Measurements from ENCODE around the gene POLE.

POLE gene

GRCh38 chr12:132637811-132638210 is 49.3 kb downstream of the POLE start:
- Histone ChIP-seq H3K4me1 (ENCODE audit: insufficient read depth, low read length, poor library complexity, severe bottlenecking) (peaks cover 87% of the 10 kb centered on the region), H3K27me3 (ENCODE audit: insufficient read depth, low read length, poor library complexity, severe bottlenecking) (no peaks in the 10 kb centered on the region), H3K79me2 (ENCODE audit: insufficient read depth, low read length) (peaks cover 14% of the 10 kb centered on the region; the same call in 1 of the 2 replicates), H2AFZ (ENCODE audit: low read length) (no peak overlapping the region), H3K4me3 (ENCODE audit: low read length, poor library complexity, severe bottlenecking) (no peak overlapping the region), H3K9ac (ENCODE audit: low read depth, low read length, poor library complexity, severe bottlenecking) (no peak overlapping the region), H3F3A (ENCODE audit: low read depth) (no peaks in the 10 kb centered on the region; the same call in 1 of the 2 replicates), H3K9me2 (replicated peaks; ENCODE audit: low read depth, low read length) (no peaks in the 10 kb centered on the region), H3K4me2 (ENCODE audit: low read depth, low read length, poor library complexity, severe bottlenecking) (peak overlapping the region; percentile 64), H3K9me3 (ENCODE audit: insufficient read depth, low read depth, low read length) (no peaks in the 10 kb centered on the region), H3K36me3 (ENCODE audit: insufficient read depth, low read length) (peaks cover 56% of the 10 kb centered on the region; the same call in 1 of the 2 replicates), H4K20me1 (ENCODE audit: insufficient read depth, low read length, poor library complexity, severe bottlenecking) (no peaks in the 10 kb centered on the region)
- TF ChIP-seq, protein P1, sequence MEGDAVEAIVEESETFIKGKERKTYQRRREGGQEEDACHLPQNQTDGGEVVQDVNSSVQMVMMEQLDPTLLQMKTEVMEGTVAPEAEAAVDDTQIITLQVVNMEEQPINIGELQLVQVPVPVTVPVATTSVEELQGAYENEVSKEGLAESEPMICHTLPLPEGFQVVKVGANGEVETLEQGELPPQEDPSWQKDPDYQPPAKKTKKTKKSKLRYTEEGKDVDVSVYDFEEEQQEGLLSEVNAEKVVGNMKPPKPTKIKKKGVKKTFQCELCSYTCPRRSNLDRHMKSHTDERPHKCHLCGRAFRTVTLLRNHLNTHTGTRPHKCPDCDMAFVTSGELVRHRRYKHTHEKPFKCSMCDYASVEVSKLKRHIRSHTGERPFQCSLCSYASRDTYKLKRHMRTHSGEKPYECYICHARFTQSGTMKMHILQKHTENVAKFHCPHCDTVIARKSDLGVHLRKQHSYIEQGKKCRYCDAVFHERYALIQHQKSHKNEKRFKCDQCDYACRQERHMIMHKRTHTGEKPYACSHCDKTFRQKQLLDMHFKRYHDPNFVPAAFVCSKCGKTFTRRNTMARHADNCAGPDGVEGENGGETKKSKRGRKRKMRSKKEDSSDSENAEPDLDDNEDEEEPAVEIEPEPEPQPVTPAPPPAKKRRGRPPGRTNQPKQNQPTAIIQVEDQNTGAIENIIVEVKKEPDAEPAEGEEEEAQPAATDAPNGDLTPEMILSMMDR (conservative IDR thresholded peaks at IDR 0.05; ENCODE audit: low read length) = no peak
- TF ChIP-seq EZH2phosphoT487 (IDR thresholded peaks at IDR 0.05; ENCODE audit: borderline replicate concordance) = no peak

- Histone ChIP-seq H4K20me1 (ENCODE audit: insufficient read depth, low read length, poor library complexity, severe bottlenecking) (no peaks in the 10 kb centered on the region), H3K9ac (ENCODE audit: low read depth, low read length, poor library complexity, severe bottlenecking) (peak overlapping the region; percentile 67), H3K4me3 (ENCODE audit: low read length, poor library complexity, severe bottlenecking) (peak overlapping the region; percentile 40), H3K27me3 (ENCODE audit: insufficient read depth, low read length, poor library complexity, severe bottlenecking) (no peaks in the 10 kb centered on the region), H3K4me2 (ENCODE audit: low read depth, low read length, poor library complexity, severe bottlenecking) (peak overlapping the region; percentile 64), H3K9me2 (replicated peaks; ENCODE audit: low read depth, low read length) (no peaks in the 10 kb centered on the region), H3K9me3 (ENCODE audit: insufficient read depth, low read depth, low read length) (no peaks in the 10 kb centered on the region), H3K4me1 (ENCODE audit: insufficient read depth, low read length, poor library complexity, severe bottlenecking) (peaks cover 66% of the 10 kb centered on the region), H3K79me2 (ENCODE audit: insufficient read depth, low read length) (peaks cover 14% of the 10 kb centered on the region; the same call in 1 of the 2 replicates), H3K36me3 (ENCODE audit: insufficient read depth, low read length) (peaks cover 65% of the 10 kb centered on the region; the same call in 1 of the 2 replicates), H3F3A (ENCODE audit: low read depth) (no peaks in the 10 kb centered on the region; the same call in 1 of the 2 replicates), H2AFZ (ENCODE audit: low read length) (no peak overlapping the region)
- TF ChIP-seq, protein P1 (conservative IDR thresholded peaks at IDR 0.05; ENCODE audit: low read length) = no peak
- no peak for TF ChIP-seq EZH2phosphoT487 (IDR thresholded peaks at IDR 0.05; ENCODE audit: borderline replicate concordance)
Measured at GRCh38 chr12:132635076-132635955, 51.8 kb downstream of the POLE start.

DNA sequence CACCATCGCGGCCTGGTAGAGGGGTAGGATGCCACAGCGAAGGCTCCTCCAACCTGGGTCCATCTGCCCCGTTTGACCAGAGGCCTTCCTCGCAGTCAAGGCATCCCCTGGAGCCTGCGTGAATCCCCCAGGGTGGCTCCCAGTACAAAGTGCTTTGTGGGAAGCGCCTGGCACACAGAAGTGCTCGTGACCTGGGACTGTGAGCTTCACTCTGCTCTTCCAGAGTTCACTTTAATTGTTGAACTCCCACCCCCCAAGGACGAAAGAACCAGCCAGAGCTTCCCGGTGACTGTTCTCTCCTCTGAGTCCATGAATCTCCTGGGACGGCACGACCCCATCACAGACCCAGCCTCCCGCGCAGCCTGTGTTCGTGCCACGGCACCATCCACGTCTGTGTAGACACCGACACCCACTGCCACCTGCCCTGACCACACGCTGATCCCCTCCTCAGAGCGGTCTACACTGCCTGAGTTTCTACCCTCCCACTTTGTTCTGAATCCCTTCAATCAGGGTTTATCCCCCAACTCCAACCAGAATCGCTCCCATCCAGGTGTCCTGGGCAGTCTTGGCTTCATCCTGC is 52.6 kb downstream of the POLE start:
- TF ChIP-seq, protein P1 (conservative IDR thresholded peaks at IDR 0.05; ENCODE audit: low read length) = no peak
- TF ChIP-seq EZH2phosphoT487 (IDR thresholded peaks at IDR 0.05; ENCODE audit: borderline replicate concordance) = no peak
- H3K9me2 ChIP-seq (replicated peaks; ENCODE audit: low read depth, low read length) = no peaks in the 10 kb centered on the region
- H3K4me2 ChIP-seq (ENCODE audit: low read depth, low read length, poor library complexity, severe bottlenecking) = peak overlapping the region; percentile 28
- peaks cover 14% of the 10 kb centered on the region; the same call in 1 of the 2 replicates for H3K79me2 ChIP-seq (ENCODE audit: insufficient read depth, low read length)
- H3K9ac ChIP-seq (ENCODE audit: low read depth, low read length, poor library complexity, severe bottlenecking) = peak overlapping the region; percentile 67
- peaks cover 73% of the 10 kb centered on the region; the same call in 1 of the 2 replicates for H3K36me3 ChIP-seq (ENCODE audit: insufficient read depth, low read length)
- no peaks in the 10 kb centered on the region for H3K9me3 ChIP-seq (ENCODE audit: insufficient read depth, low read depth, low read length)
- no peaks in the 10 kb centered on the region for H4K20me1 ChIP-seq (ENCODE audit: insufficient read depth, low read length, poor library complexity, severe bottlenecking)
- no peaks in the 10 kb centered on the region for H3K27me3 ChIP-seq (ENCODE audit: insufficient read depth, low read length, poor library complexity, severe bottlenecking)
- peaks cover 60% of the 10 kb centered on the region for H3K4me1 ChIP-seq (ENCODE audit: insufficient read depth, low read length, poor library complexity, severe bottlenecking)
- no peaks in the 10 kb centered on the region; the same call in 1 of the 2 replicates for H3F3A ChIP-seq (ENCODE audit: low read depth)
- H3K4me3 ChIP-seq (ENCODE audit: low read length, poor library complexity, severe bottlenecking) = no peak overlapping the region
- H2AFZ ChIP-seq (ENCODE audit: low read length) = no peak overlapping the region
